NK-92 (cell line): ENCODE results near the gene CAPN10.
"Not testable (repeated sequence)": the region's sequence is repeated elsewhere in the genome, so short reads cannot be mapped to it uniquely, and the experiment has no call there.

Experiments
- DNase-seq: peaks from one replicate; lab custom pipeline; 2025; ENCODE audit not compliant: unreplicated experiment; lab: John Stamatoyannopoulos, UW

CAPN10 gene

GRCh38 chr2:240563231-240563630 lies 23.3 kb upstream of the CAPN10 start:
- DNase-seq = not testable (repeated sequence)

- no peak for DNase-seq
Observed at GRCh38 chr2:240563951-240564560, 22.5 kb upstream of the CAPN10 start.

GRCh38 chr2:240564561-240565332 lies 21.8 kb upstream of the CAPN10 start:
- DNase-seq = no peak

GRCh38 chr2:240565333-240566202 lies 21.0 kb upstream of the CAPN10 start:
- DNase-seq = peak; percentile 59

GRCh38 chr2:240566203-240567136 lies 20.1 kb upstream of the CAPN10 start:
- DNase-seq = peak; percentile 76

GRCh38 chr2:240567137-240567871 lies 19.2 kb upstream of the CAPN10 start:
- DNase-seq = no peak

- DNase-seq = no peak
Observed at GRCh38 chr2:240567872-240568677, 18.5 kb upstream of the CAPN10 start, which contains the start of gene RNPEPL1. Gene RNPEPL1, plus strand, starts transcription at chr2:240568484. Its CDS starts 103 bp downstream, at chr2:240568587.

GRCh38 chr2:240568678-240569522 lies 17.6 kb upstream of the CAPN10 start:
- DNase-seq = no peak

GRCh38 chr2:240569523-240569997 lies 17.0 kb upstream of the CAPN10 start:
- no peak for DNase-seq

GRCh38 chr2:240569998-240570530 lies 16.5 kb upstream of the CAPN10 start:
- DNase-seq = no peak

- no peak for DNase-seq
Observed at GRCh38 chr2:240570531-240571313, 15.8 kb upstream of the CAPN10 start.

GRCh38 chr2:240571314-240571973 lies 15.1 kb upstream of the CAPN10 start:
- no peak for DNase-seq

- DNase-seq = no peak
Observed at GRCh38 chr2:240572141-240573031, 14.1 kb upstream of the CAPN10 start.

- DNase-seq = no peak
Observed at GRCh38 chr2:240573071-240573515, 13.4 kb upstream of the CAPN10 start.
